Endothelial cell of umbilical vein (primary cell): ENCODE measurements around the gene NPC1L1.
"Not testable (repeated sequence)": the region's sequence is repeated elsewhere in the genome, so short reads cannot be mapped to it uniquely, and the experiment has no call there.

ENCODE experiments used
- EZH2 ChIP-seq: IDR thresholded peaks from 2 replicates; pipeline ENCODE4 v1.6.1; 2012; ENCODE audit warnings: borderline replicate concordance, low read depth, mild to moderate bottlenecking, moderate library complexity, low read length, inconsistent platforms; ENCODE audit not compliant: severe bottlenecking
- MYC ChIP-seq: IDR thresholded peaks from one replicate; pipeline ENCODE4 v1.6.1; 2011; ENCODE audit warnings: mild to moderate bottlenecking, low read depth, low read length
- POLR2A ChIP-seq: IDR thresholded peaks from 2 replicates; pipeline ENCODE4 v1.6.1; 2012; ENCODE audit warnings: low read depth, mild to moderate bottlenecking, control low read depth, low read length
- POLR2AphosphoS5 ChIP-seq: IDR thresholded peaks from 2 replicates; pipeline ENCODE4 v1.6.1; 2012; ENCODE audit warnings: low read depth, mild to moderate bottlenecking, control low read depth, low read length, moderate library complexity; ENCODE audit not compliant: insufficient read depth
- TF ChIP-seq, protein P1 (sequence below), 2 donors: IDR thresholded peaks; 1 replicate in 1 of 2; 2 replicates in 1 of 2; pipeline ENCODE4 v1.5.1; 2011; ENCODE audit warnings: low read length in 2 of 2, mild to moderate bottlenecking in 2 of 2, moderate library complexity in 2 of 2, control low read depth in 1 of 2, inconsistent platforms in 1 of 2, low read depth in 1 of 2; ENCODE audit not compliant: insufficient read depth in 1 of 2; ENCODE audit errors: extremely low read depth in 1 of 2

DNA sequence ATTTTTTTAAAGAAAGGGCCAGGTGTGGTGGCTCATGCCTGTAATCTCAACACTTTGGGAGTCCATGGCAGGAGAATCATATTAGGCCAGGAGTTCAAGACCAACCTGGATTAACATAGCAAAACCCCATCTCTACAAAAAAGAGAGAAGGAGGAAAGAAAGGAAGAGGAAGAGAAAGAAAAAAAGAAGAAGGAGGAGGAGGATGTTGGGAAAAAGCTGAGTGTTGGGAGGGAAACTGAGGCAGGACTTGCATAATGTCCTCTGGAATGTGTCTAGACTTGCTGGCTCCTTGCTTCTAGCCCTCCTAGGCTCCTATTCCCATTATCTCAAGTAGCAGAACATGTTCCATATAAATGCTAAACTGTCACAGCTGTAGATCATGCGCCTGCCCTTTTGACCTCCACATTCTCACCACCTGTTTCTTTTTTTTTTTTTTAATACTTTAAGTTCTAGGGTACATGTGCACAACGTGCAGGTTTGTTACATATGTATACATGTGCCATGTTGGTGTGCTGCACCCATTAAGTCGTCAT, 11.4 kb upstream of the NPC1L1 start:
- TF ChIP-seq, protein P1, sequence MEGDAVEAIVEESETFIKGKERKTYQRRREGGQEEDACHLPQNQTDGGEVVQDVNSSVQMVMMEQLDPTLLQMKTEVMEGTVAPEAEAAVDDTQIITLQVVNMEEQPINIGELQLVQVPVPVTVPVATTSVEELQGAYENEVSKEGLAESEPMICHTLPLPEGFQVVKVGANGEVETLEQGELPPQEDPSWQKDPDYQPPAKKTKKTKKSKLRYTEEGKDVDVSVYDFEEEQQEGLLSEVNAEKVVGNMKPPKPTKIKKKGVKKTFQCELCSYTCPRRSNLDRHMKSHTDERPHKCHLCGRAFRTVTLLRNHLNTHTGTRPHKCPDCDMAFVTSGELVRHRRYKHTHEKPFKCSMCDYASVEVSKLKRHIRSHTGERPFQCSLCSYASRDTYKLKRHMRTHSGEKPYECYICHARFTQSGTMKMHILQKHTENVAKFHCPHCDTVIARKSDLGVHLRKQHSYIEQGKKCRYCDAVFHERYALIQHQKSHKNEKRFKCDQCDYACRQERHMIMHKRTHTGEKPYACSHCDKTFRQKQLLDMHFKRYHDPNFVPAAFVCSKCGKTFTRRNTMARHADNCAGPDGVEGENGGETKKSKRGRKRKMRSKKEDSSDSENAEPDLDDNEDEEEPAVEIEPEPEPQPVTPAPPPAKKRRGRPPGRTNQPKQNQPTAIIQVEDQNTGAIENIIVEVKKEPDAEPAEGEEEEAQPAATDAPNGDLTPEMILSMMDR (IDR thresholded peaks at IDR 0.05; ENCODE audit: extremely low read depth in 1 of 2, insufficient read depth in 1 of 2, low read depth in 1 of 2, low read length in 2 of 2) = not testable (repeated sequence)
- not testable (repeated sequence) for TF ChIP-seq MYC, POLR2AphosphoS5, POLR2A, EZH2
